Astrocyte of the spinal cord (primary cell): ENCODE data around the gene C1orf116.

Experiments used
- DNase-seq: peaks from one replicate; pipeline ENCODE4 v3.0.0; 2011; ENCODE audit warnings: low read depth, low spot score
- H3K4me3 ChIP-seq: 2 replicates; pipeline ENCODE4 v1.5.1; 2011; ENCODE audit warnings: low read depth, mild to moderate bottlenecking, low read length, moderate library complexity
- in situ Hi-C: cut with HindIII; loops from 2 replicates; pipeline ENCODE4 v1.10.0; 2017; ENCODE audit warnings: low sequenced_read_pairs
- TF ChIP-seq, protein P1 (sequence below): IDR thresholded peaks from 2 replicates; pipeline ENCODE4 v1.5.1; 2012; ENCODE audit warnings: low read depth, mild to moderate bottlenecking, low read length, inconsistent platforms

C1orf116 gene

DNA sequence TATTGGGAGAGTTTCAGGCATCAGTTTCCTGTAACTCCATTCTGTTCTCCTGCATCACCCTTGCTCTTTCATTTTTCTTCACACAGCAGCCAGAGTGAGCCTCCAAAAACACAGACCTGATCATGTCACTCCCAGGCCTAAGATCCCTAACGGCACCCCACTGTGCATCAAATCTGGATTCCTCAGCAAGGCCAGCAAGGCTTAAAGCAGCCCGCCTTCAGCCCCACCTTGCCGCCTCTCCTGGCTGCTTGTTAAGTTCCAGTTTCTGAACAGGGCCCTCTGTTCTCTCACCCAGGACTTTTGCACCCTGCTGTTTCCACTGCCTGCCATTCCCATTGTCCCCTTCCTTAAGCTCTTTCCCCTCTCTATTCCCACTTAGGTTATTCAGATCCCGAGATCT lies 29.3 kb downstream of the C1orf116 start:
- no peak for DNase-seq
- TF ChIP-seq, protein P1, sequence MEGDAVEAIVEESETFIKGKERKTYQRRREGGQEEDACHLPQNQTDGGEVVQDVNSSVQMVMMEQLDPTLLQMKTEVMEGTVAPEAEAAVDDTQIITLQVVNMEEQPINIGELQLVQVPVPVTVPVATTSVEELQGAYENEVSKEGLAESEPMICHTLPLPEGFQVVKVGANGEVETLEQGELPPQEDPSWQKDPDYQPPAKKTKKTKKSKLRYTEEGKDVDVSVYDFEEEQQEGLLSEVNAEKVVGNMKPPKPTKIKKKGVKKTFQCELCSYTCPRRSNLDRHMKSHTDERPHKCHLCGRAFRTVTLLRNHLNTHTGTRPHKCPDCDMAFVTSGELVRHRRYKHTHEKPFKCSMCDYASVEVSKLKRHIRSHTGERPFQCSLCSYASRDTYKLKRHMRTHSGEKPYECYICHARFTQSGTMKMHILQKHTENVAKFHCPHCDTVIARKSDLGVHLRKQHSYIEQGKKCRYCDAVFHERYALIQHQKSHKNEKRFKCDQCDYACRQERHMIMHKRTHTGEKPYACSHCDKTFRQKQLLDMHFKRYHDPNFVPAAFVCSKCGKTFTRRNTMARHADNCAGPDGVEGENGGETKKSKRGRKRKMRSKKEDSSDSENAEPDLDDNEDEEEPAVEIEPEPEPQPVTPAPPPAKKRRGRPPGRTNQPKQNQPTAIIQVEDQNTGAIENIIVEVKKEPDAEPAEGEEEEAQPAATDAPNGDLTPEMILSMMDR, result no peak
- no peak overlapping the region for H3K4me3 ChIP-seq
- in situ Hi-C loops, result no loop called here

DNA sequence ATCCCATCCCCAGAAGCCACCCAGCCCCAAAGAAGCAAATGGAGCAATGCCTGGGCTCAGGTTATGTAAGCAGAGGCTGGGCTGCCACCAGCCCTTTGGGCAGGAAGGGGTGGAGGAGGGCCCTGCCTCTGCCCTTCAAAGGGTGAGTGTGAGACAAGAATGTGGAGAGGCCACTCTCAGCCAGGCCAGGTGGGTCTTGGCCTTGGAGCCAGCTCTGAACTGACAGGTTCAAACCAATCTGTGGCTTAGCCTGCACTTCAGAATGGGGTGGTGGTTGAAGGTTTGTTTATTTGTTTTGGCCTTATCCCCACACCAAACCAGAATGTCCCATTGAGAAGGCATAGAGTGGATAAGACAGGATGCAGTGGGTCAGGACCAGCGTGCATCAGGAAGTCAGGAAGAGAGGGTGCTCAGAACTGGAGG lies 29.8 kb downstream of the C1orf116 start:
- in situ Hi-C loops, result no loop called here
- H3K4me3 ChIP-seq, result no peak overlapping the region
- TF ChIP-seq, protein P1, result no peak
- peak; percentile 43 for DNase-seq

- in situ Hi-C loops, result no loop called here
- TF ChIP-seq, protein P1, result no peak
- H3K4me3 ChIP-seq, result no peak overlapping the region
- DNase-seq, result no peak
These were observed 30.9 kb downstream of the C1orf116 start for GRCh38 chr1:207001492-207002245.

- TF ChIP-seq, protein P1, result no peak
- no peak for DNase-seq
- in situ Hi-C loops, result no loop called here
- no peak overlapping the region for H3K4me3 ChIP-seq
These were observed 31.8 kb downstream of the C1orf116 start for GRCh38 chr1:207000651-207001291.

- DNase-seq, result no peak
- in situ Hi-C loops, result no loop called here
- TF ChIP-seq, protein P1, result no peak
- H3K4me3 ChIP-seq, result no peak overlapping the region
These were observed 33.7 kb downstream of the C1orf116 start for GRCh38 chr1:206998816-206999215.

GRCh38 chr1:206992790-206993189 lies 39.8 kb downstream of the C1orf116 start:
- in situ Hi-C loops, result no loop called here
- H3K4me3 ChIP-seq, result no peak overlapping the region
- no peak for DNase-seq
- TF ChIP-seq, protein P1, result no peak
